GM21447 (cell line): ENCODE results near the gene RBM10.
A peak's percentile ranks its signal among the peaks of the same experiment; 100 is the strongest.

Experiments
- ATAC-seq: cut with Tn5 transposase; IDR thresholded peaks from one replicate; pipeline ENCODE4 v1.9.1; 2021; ENCODE audit not compliant: unreplicated experiment

The RBM10 gene

GRCh38 chrX:47174846-47175587, 30.0 kb downstream of the RBM10 start:
- ATAC-seq, result no peak

- ATAC-seq, result no peak
Measured at GRCh38 chrX:47175588-47175980, 30.6 kb downstream of the RBM10 start.

GRCh38 chrX:47176101-47176740, 31.2 kb downstream of the RBM10 start:
- no peak for ATAC-seq

- no peak for ATAC-seq
Measured at GRCh38 chrX:47177079-47177478, 32.1 kb downstream of the RBM10 start.

GRCh38 chrX:47178337-47178736, 33.3 kb downstream of the RBM10 start:
- ATAC-seq, result no peak

- no peak for ATAC-seq
Measured at GRCh38 chrX:47179221-47179927, 34.4 kb downstream of the RBM10 start.

- ATAC-seq, result no peak
Measured at GRCh38 chrX:47179928-47180255, 34.9 kb downstream of the RBM10 start.

GRCh38 chrX:47180346-47180745, 35.3 kb downstream of the RBM10 start:
- ATAC-seq, result no peak

GRCh38 chrX:47181301-47181700, 36.3 kb downstream of the RBM10 start:
- no peak for ATAC-seq

- no peak for ATAC-seq
Measured at GRCh38 chrX:47182106-47182700, 37.2 kb downstream of the RBM10 start.

GRCh38 chrX:47184486-47184885, 39.5 kb downstream of the RBM10 start:
- no peak for ATAC-seq

- ATAC-seq, result no peak
Measured at GRCh38 chrX:47185241-47185640, 40.2 kb downstream of the RBM10 start.

- ATAC-seq, result no peak
Measured at GRCh38 chrX:47186096-47186740, 41.2 kb downstream of the RBM10 start.

- no peak for ATAC-seq
Measured at GRCh38 chrX:47187106-47187677, 42.2 kb downstream of the RBM10 start.

- no peak for ATAC-seq
Measured at GRCh38 chrX:47189906-47190305, 44.9 kb downstream of the RBM10 start.

GRCh38 chrX:47190445-47191269, 45.6 kb downstream of the RBM10 start:
- peak; percentile 49 for ATAC-seq

GRCh38 chrX:47191331-47191730, 46.3 kb downstream of the RBM10 start:
- ATAC-seq, result no peak

GRCh38 chrX:47191806-47192401, 46.9 kb downstream of the RBM10 start:
- no peak for ATAC-seq

- peak; percentile 54 for ATAC-seq
Measured at GRCh38 chrX:47193475-47194193, 48.6 kb downstream of the RBM10 start, which contains the start of gene UBA1. UBA1 (plus strand) TSS chrX:47193829; CDS start chrX:47198803, 4,974 bp downstream.
